Measurements from ENCODE around the gene COQ9. TPM values are rescaled to one million over a fixed set of nuclear protein-coding genes. Genes with fewer than 3 reads are reported as not detected.

The COQ9 gene
- total RNA-seq, 1 donor from 2014 or later: 51.2 TPM

GRCh38 chr16:57509231-57509923, 62.1 kb downstream of the COQ9 start:
- DNase-seq (ENCODE audit: low read depth, low spot score): no peak

GRCh38 chr16:57510016-57510871, 63.0 kb downstream of the COQ9 start:
- DNase-seq (ENCODE audit: low read depth, low spot score): no peak

Other genes starting within 250 kb of the COQ9 start
- 92.6 and 94.5 TPM in 2 replicates for gene ARL2BP, start 202.2 kb upstream of the COQ9 start, total RNA-seq
- gene PLLP, start 162.8 kb upstream of the COQ9 start, total RNA-seq: 1.5 and 8.4 TPM in 2 replicates
- not detected in 2 replicates for gene CCL22, start 88.7 kb upstream of the COQ9 start, total RNA-seq
- 2.1 and 3.0 TPM in 2 replicates for gene CX3CL1, start 75.0 kb upstream of the COQ9 start, total RNA-seq
- not detected in 2 replicates for gene CCL17, start 42.7 kb upstream of the COQ9 start, total RNA-seq
- gene CIAPIN1, start 94 bp upstream of the COQ9 start, total RNA-seq: 80.8 and 86.7 TPM in 2 replicates
- 136 and 144 TPM in 2 replicates for gene POLR2C, start 15.2 kb downstream of the COQ9 start, total RNA-seq
- 26.8 and 29.7 TPM in 2 replicates for gene DOK4, start 39.0 kb downstream of the COQ9 start, total RNA-seq
- 9.4 and 13.9 TPM in 2 replicates for gene CCDC102A, start 89.1 kb downstream of the COQ9 start, total RNA-seq
- not detected in 2 replicates for gene ADGRG5, start 95.2 kb downstream of the COQ9 start, total RNA-seq
- 22.8 and 32.1 TPM in 2 replicates for gene ADGRG1, start 181.2 kb downstream of the COQ9 start, total RNA-seq
- gene ADGRG3, start 220.8 kb downstream of the COQ9 start, total RNA-seq: not detected in 2 replicates
- 0.13 and 0.21 TPM in 2 replicates for gene DRC7, start 247.3 kb downstream of the COQ9 start, total RNA-seq